Lower leg skin (tissue), 4 donors: ENCODE data around the gene LRRC53. TPM values are rescaled to one million over a fixed set of nuclear protein-coding genes. Genes with fewer than 3 reads are reported as not detected.

Experiments
- DNase-seq, 2 donors: peaks; one replicate each; pipeline ENCODE4 v3.0.0-alpha.2; 2019; ENCODE audit warnings: low spot score in 2 of 2
- H3K4me3 ChIP-seq: fragments of 200-600 bp; sonication (generic); 2 replicates; pipeline ENCODE4 v1.5.1; 2017; ENCODE audit warnings: mild to moderate bottlenecking, low read depth; ENCODE audit not compliant: poor library complexity, severe bottlenecking
- CTCF ChIP-seq, 3 donors: fragments of 450-650 bp; IDR thresholded peaks; one replicate each; pipeline ENCODE4 v1.5.1; 2016; ENCODE audit warnings: antibody characterized with exemption in 3 of 3, mild to moderate bottlenecking in 3 of 3, moderate library complexity in 2 of 3
- POLR2A ChIP-seq, 2 donors: fragments of 450-650 bp; IDR thresholded peaks; one replicate each; pipeline ENCODE4 v1.6.1; 2016 to 2017; ENCODE audit warnings: antibody characterized with exemption in 2 of 2, mild to moderate bottlenecking in 1 of 2, moderate library complexity in 1 of 2
- WGBS, 2 donors: methylation state at CpG; one replicate each; pipeline ENCODE4 v1.1.5; 2018; 5-methylcytosine and 5-hydroxymethylcytosine counted together
- intact Hi-C: fragments of 100-400 bp; cut with DNase I; formaldehyde crosslinking; loops from one replicate; pipeline ENCODE4 v1.15.0; 2023; ENCODE audit warnings: low total_unique reads
- total RNA-seq, 4 donors: library from RNA; depleted of rRNA; stranded (reverse); fragments of >200 nt; gene quantifications; one replicate each; pipeline ENCODE4 v1.1.0, GENCODE V29; 2016

Gene LRRC53
- total RNA-seq, 4 donors from 2014 or later: not detected

GRCh38 chr1:74422421-74423292, 89.8 kb downstream of the LRRC53 start:
- 60 to 74% methylated on average over 4 of the region's 4 CpGs for WGBS, 2 donors
- DNase-seq: no peak
- no peak overlapping the region for H3K4me3 ChIP-seq
- intact Hi-C loops: no loop called here
- TF ChIP-seq POLR2A (IDR thresholded peaks at IDR 0.05): no peak
- no peak for TF ChIP-seq CTCF (IDR thresholded peaks at IDR 0.05)

GRCh38 chr1:74420467-74420866, 91.9 kb downstream of the LRRC53 start:
- TF ChIP-seq POLR2A (IDR thresholded peaks at IDR 0.05) (no peak), CTCF (IDR thresholded peaks at IDR 0.05) (no peak)
- WGBS, 2 donors: 75 to 80% methylated on average over 2 of the region's 2 CpGs
- intact Hi-C loops: no loop called here
- H3K4me3 ChIP-seq: no peak overlapping the region
- no peak for DNase-seq

Other genes with a start within 250 kb of the LRRC53 start
- gene ERICH3, start 161.2 kb upstream of the LRRC53 start, total RNA-seq: not detected
- gene CRYZ, start 220.4 kb upstream of the LRRC53 start, total RNA-seq: 10 to 100 TPM; 12.1 to 25.7 (median 21.3) TPM
- gene TYW3, start 220.5 kb upstream of the LRRC53 start, total RNA-seq: 10 to 100 TPM in 2 of 4 donors, 1 to 10 TPM in 2; 6.5 to 10.8 (median 8.7) TPM